HG03135 (cell line): ENCODE data around the gene RNF220.

Source experiments
- ATAC-seq: cut with Tn5 transposase; IDR thresholded peaks from one replicate; pipeline ENCODE4 v1.9.1; 2021; ENCODE audit warnings: mild to moderate bottlenecking, moderate library complexity; ENCODE audit not compliant: unreplicated experiment

RNF220 gene

DNA sequence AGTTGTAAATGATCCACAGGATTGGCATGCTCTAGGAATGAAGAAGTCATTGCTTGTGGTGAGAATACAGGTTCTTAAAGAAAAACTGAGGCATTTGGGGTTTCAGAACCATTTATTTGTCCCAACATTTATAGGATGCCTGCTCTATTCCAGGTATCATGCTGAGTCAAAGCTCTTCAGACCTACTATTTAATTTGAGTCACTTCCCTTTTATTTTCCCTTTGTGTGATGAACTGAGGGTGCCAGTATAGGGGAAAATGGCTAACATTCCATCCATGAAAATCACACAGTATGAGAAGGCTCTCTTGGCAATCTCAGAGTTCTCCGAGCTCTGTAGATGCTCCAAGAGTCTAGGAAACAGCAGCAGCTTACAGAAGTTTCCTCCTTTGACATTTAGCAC lies 110.4 kb downstream of the RNF220 start:
- no peak for ATAC-seq

- ATAC-seq = no peak
Measured at GRCh38 chr1:44519035-44519676, 114.1 kb downstream of the RNF220 start.

DNA sequence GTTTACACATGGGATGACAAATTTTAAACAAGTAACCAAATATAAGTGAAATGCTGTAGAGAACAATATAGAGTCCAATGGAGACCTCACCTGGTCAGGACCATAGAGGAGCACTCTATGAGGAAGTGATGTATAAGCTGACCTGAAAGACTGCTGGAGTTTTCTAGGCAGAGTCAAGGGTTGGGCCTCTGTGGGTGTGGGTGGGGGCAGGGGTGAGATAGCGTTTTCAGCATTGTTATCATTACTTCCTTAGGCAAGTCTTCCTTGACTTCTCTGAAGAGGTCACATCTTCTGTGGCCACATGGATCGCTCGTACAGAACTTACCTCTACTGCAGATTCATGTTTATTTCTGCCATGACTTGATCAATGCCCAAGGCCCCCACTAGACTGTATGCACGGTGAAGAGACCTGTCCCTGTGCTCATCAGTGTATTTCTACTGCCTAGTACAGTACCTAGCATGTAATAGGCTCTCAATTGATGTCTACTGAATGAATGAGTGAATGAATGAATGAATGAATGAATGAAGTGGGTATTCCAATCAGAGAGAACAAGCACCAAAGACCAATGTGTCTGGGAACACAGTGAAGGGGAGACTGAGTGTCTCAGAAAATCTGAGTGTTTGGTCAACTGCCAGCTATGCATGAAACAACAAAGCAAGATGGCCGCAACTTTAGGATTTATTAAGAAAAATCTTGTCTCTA lies 116.5 kb downstream of the RNF220 start:
- no peak for ATAC-seq

GRCh38 chr1:44523593-44524591 lies 118.8 kb downstream of the RNF220 start:
- ATAC-seq = no peak

GRCh38 chr1:44524655-44525500 lies 119.8 kb downstream of the RNF220 start:
- no peak for ATAC-seq

DNA sequence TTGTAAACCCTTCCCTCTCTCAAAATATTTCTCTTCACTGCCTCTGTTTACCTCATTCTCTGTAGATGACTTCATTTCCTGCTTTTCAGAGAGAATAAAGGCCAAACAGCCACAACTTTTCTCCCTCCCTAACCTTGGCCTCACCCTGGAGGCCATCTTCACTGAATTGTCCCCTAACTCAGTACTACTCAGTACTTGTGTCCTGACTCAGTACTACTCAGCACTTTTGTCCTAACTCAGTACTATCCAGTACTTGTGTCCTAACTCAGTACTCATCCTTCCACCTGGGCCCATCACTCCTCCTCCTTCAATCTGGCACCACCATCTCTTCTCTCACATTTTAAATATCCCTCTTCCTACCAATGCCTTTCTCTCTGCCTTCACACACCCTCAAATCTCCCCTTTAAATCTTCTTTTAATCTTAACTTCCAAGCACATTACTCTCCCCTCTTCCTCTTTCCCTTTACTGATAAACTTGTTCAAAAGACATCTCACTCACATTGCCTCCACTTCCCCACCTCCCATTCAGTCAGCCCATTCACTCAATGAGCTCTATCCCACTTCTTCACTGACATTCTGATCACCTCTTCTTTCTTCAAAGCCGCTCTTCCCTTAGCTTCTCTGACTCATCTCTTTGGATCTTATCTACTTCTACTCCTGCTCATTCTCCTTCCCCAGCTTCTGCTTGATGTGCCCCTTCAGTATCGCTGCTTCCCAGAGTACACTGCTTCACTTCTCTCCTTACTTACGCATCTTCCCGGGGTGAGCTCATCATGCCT lies 121.4 kb downstream of the RNF220 start:
- ATAC-seq = no peak

DNA sequence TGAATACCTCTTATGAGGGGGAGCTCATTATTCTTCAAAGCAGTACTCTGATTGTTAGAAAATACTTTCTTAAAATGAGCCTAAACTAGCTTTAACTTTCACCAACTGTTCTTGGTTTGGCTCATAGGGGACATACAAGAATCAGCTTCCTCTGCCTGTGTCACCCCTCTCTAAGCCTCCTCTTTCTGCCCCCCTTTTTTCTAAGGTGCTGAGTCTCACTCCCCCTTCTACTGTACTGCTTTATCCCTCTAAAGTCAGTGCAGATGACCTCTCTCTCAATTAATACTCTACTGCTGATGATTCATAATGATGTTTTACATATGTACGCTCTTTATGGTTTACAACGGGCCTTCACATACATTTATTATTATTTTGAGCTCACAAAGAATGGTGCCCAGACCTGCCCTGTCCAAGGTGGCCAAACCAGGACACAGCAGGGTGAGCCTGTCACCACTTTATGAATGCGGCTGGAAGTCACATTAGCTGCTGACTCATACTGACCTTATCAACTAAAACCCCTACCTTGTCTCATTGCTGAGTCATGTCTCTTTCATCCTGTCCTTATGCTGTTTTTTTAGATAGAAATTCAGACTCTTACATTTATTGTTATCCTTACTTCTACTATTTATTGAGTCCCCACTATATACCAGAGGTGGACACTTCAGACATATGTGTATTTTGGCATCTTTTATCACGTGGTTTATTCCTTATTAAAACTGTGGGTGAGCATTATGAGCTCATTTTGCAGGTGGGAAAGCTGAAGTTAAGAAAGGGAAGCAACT lies 126.9 kb downstream of the RNF220 start:
- ATAC-seq = no peak

GRCh38 chr1:44532567-44532944 lies 127.5 kb downstream of the RNF220 start:
- ATAC-seq = no peak

GRCh38 chr1:44534771-44535170 lies 129.7 kb downstream of the RNF220 start:
- ATAC-seq = no peak

DNA sequence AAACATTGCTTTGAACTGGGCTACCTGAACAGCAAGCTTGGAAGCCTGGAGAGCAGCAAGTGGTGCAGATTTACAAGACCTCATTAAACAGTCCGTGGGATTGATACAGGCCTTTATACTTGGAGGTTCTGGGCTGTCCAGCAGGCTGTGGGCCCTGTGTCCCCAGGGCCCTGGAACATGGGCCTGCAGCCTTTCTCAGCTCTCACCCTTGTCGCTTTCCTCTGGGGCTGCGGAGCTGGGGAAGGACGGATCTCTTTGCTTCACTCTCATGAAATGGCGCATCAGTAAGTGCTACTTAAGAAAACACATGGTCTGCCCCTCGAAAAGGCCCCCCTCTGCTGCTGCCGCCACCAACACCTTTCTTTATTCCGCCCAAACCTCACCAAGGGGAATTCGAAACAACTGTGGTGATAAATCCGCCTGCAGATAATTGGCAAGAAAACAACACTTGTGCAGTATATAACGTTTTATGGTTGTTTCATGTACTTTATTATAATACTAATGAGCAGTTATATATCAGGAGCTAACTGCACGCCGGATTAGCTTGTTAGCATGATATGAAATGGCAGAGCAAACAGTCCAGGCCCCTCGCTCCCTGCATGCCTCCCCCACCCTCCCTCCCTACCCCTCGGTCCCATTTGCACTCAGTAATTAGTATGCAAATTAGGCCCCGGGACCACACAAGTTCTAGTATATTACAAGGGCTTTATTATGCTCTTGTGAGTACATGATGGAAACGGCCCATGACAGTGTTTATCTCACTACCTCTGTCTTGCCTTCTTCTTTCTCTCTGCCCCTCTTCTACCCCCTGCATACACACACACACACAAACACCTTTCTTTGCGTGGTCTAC lies 131.5 kb downstream of the RNF220 start:
- no peak for ATAC-seq

GRCh38 chr1:44537538-44537937 lies 132.5 kb downstream of the RNF220 start:
- ATAC-seq = no peak

- ATAC-seq = no peak
Measured at GRCh38 chr1:44537956-44538355, 132.9 kb downstream of the RNF220 start.

DNA sequence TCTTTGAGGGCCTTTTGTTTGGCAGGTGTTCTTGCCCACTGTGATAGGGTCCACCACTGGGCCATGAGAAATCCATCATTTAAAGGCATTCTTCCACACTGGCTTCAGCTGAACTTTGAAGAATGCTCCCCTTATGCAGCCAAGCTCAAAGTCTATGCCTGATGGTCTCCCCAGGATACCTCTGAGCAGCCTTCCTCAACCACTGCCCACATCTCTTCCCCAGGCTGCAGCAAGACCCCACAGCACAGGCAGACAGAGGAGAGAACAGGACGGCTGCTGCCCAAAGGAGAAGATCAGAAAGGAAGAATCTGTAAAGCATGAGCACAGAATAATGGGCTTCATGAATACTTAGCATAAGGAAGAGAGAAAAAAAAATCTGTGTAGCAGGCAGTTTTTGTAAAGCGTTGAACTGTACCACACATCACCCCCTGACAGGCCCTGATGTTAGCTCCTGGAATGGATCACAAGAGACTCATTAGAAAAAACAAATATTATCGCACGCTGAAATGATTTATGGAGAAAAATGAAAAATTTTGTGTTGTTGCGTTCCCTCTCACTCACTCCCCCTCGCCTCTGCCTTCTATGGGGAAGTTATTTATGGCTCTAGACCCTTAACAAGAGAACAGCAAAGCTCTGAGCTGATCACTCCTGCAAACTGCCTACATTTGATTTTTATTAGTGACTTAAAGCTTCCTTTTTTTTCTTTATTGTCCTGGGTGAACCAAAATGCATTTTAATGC lies 135.1 kb downstream of the RNF220 start:
- no peak for ATAC-seq

GRCh38 chr1:44542420-44543063 lies 137.5 kb downstream of the RNF220 start:
- ATAC-seq = no peak

DNA sequence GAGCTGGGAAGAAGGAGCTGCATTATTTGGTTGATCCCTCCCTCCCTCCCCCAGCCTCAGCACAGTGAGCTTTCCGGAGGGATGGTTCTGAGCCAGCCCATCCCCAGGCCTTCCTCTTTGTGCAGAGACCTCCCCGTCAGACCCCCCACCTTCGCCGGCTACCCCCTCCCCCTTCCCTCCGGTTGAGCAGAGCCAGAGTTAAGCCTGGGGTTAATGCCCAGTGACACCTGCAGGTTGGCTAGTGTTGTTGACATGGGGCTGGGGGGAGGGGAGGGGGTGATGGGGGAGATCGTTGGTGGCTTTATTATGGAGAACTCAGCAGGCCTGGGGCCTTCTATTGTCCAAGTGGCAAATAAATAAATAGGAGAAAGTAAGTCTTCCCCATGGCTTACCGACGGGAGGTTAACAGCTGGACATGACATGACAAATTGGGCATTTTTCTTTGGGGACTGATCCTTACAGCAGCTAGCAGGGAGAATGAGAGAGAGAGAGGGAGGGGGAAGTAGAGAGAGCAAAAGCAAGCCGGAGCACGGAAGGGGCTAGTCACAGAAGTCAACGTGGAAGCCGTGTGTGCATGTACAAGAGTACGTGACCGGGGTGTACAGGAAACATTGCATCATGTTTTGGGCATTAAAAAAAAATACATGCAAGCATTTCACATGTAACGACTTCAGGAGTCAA lies 138.1 kb downstream of the RNF220 start:
- ATAC-seq = no peak

- no peak for ATAC-seq
Measured at GRCh38 chr1:44543786-44544185, 138.7 kb downstream of the RNF220 start.
